Urinary bladder (tissue), 4 donors: ENCODE data around the gene GOT2. TPM values are rescaled to one million over a fixed set of nuclear protein-coding genes. Genes with fewer than 3 reads are reported as not detected.

ENCODE experiments used
- DNase-seq: peaks from one replicate; pipeline ENCODE4 v3.0.0-alpha.2; 2015; ENCODE audit errors: extremely low spot score
- H3K27ac ChIP-seq: one replicate; pipeline ENCODE4 v1.5.1; 2013; ENCODE audit warnings: low read depth, mild to moderate bottlenecking, moderate library complexity
- H3K36me3 ChIP-seq: one replicate; pipeline ENCODE4 v1.6.1; 2013; ENCODE audit warnings: mild to moderate bottlenecking, moderate library complexity; ENCODE audit not compliant: insufficient read depth
- H3K4me1 ChIP-seq: one replicate; pipeline ENCODE4 v1.6.1; 2013; ENCODE audit warnings: mild to moderate bottlenecking, moderate library complexity; ENCODE audit not compliant: insufficient read depth
- H3K4me3 ChIP-seq: one replicate; pipeline ENCODE4 v1.5.1; 2013; ENCODE audit warnings: low read depth, low read length
- WGBS: extraction: QIAGEN DNeasy Blood & Tissue Kit; methylation state at CpG from one replicate; pipeline ENCODE4 v1.1.7; 2013; 5-methylcytosine and 5-hydroxymethylcytosine counted together
- polyA plus RNA-seq: library from polyadenylated mRNA; stranded (reverse); fragments of 200-250 nt; gene quantifications from one replicate; pipeline ENCODE4 v1.2.3, GENCODE V29; 2013
- total RNA-seq: library from RNA; depleted of rRNA; stranded (reverse); fragments of >200 nt; gene quantifications from one replicate; pipeline ENCODE4 v1.2.3, GENCODE V29; 2014
- donor health status: healthy with polysubstance abuse.
- donor health status: healthy.

Gene GOT2
- total and polyA plus RNA-seq, 2 donors, result 26.4 to 60.1 TPM

- Histone ChIP-seq H3K4me3 (peak overlapping the region; percentile 77), H3K27ac (no peak overlapping the region), H3K4me1 (peaks cover 2% of the 10 kb centered on the region), H3K36me3 (no peaks in the 10 kb centered on the region)
- 28% methylated on average over 8 of the region's 8 CpGs for WGBS
- DNase-seq, result no peak
Measured at GRCh38 chr16:58734459-58734787, 307 bp upstream of the GOT2 start.

- Histone ChIP-seq H3K27ac (peak overlapping the region; percentile 44), H3K36me3 (no peaks in the 10 kb centered on the region), H3K4me3 (peak overlapping the region; percentile 77), H3K4me1 (peaks cover 2% of the 10 kb centered on the region)
- 3% methylated on average over 23 of the region's 23 CpGs for WGBS
- no peak for DNase-seq
Measured at GRCh38 chr16:58733248-58733670, 857 bp downstream of the GOT2 start.

- peak overlapping the region; percentile 77 for H3K4me3 ChIP-seq
- H3K4me1 ChIP-seq, result peaks cover 2% of the 10 kb centered on the region
- no peak for DNase-seq
- H3K36me3 ChIP-seq, result no peaks in the 10 kb centered on the region
- 44% methylated on average over 9 of the region's 9 CpGs for WGBS
- no peak overlapping the region for H3K27ac ChIP-seq
Measured at GRCh38 chr16:58732545-58733247, 1.4 kb downstream of the GOT2 start.

GRCh38 chr16:58730724-58731370 lies 3.3 kb downstream of the GOT2 start:
- WGBS, result 95% methylated on average over 11 of the region's 11 CpGs
- DNase-seq, result no peak
- H3K4me3 ChIP-seq, result no peak overlapping the region
- H3K27ac ChIP-seq, result no peak overlapping the region
- peaks cover 2% of the 10 kb centered on the region for H3K4me1 ChIP-seq
- peaks cover 2% of the 10 kb centered on the region for H3K36me3 ChIP-seq

GRCh38 chr16:58727796-58728568 lies 6.1 kb downstream of the GOT2 start:
- no peak overlapping the region for H3K4me3 ChIP-seq
- DNase-seq, result no peak
- WGBS, result 91% methylated on average over 9 of the region's 9 CpGs
- H3K27ac ChIP-seq, result no peak overlapping the region
- H3K4me1 ChIP-seq, result peaks cover 2% of the 10 kb centered on the region
- peaks cover 2% of the 10 kb centered on the region for H3K36me3 ChIP-seq

- DNase-seq, result no peak
- Histone ChIP-seq H3K4me1 (no peaks in the 10 kb centered on the region), H3K4me3 (no peak overlapping the region), H3K27ac (no peak overlapping the region), H3K36me3 (peaks cover 2% of the 10 kb centered on the region)
- 82% methylated on average over 9 of the region's 9 CpGs for WGBS
Measured at GRCh38 chr16:58727028-58727781, 6.9 kb downstream of the GOT2 start.

- peaks cover 5% of the 10 kb centered on the region for H3K36me3 ChIP-seq
Measured at GRCh38 chr16:58723109-58723508, 11.0 kb downstream of the GOT2 start.

GRCh38 chr16:58717994-58718393 lies 16.1 kb downstream of the GOT2 start:
- no peak overlapping the region for H3K4me3 ChIP-seq
- H3K4me1 ChIP-seq, result no peaks in the 10 kb centered on the region
- H3K27ac ChIP-seq, result no peak overlapping the region
- no peak for DNase-seq
- 92% methylated on average over 13 of the region's 13 CpGs for WGBS
- H3K36me3 ChIP-seq, result peaks cover 5% of the 10 kb centered on the region

More at GRCh38 chr16:58723109-58723508, 11.0 kb downstream of the GOT2 start:
- Histone ChIP-seq H3K4me1 (no peaks in the 10 kb centered on the region), H3K4me3 (no peak overlapping the region), H3K27ac (no peak overlapping the region)
- DNase-seq, result no peak
- WGBS, result 43% methylated on average over 3 of the region's 3 CpGs

- 50% methylated on average over 8 of the region's 8 CpGs for WGBS
- peaks cover 5% of the 10 kb centered on the region for H3K36me3 ChIP-seq
- H3K4me3 ChIP-seq, result no peak overlapping the region
- no peak overlapping the region for H3K27ac ChIP-seq
- no peak for DNase-seq
- no peaks in the 10 kb centered on the region for H3K4me1 ChIP-seq
Measured at GRCh38 chr16:58716468-58716867, 17.6 kb downstream of the GOT2 start.

- H3K4me3 ChIP-seq, result no peak overlapping the region
- peaks cover 5% of the 10 kb centered on the region for H3K36me3 ChIP-seq
- no peak for DNase-seq
- H3K4me1 ChIP-seq, result no peaks in the 10 kb centered on the region
- no peak overlapping the region for H3K27ac ChIP-seq
- 78% methylated on average over 1 of the region's 1 CpG for WGBS
Measured at GRCh38 chr16:58713742-58714141, 20.4 kb downstream of the GOT2 start.

GRCh38 chr16:58709333-58709732 lies 24.8 kb downstream of the GOT2 start:
- H3K36me3 ChIP-seq, result peaks cover 6% of the 10 kb centered on the region
- no peak overlapping the region for H3K4me3 ChIP-seq
- DNase-seq, result no peak
- 95% methylated on average over 7 of the region's 7 CpGs for WGBS
- no peak overlapping the region for H3K27ac ChIP-seq
- H3K4me1 ChIP-seq, result no peaks in the 10 kb centered on the region

GRCh38 chr16:58699151-58699550 lies 35.0 kb downstream of the GOT2 start:
- 69% methylated on average over 4 of the region's 4 CpGs for WGBS
- no peak for DNase-seq
- no peaks in the 10 kb centered on the region for H3K36me3 ChIP-seq
- no peaks in the 10 kb centered on the region for H3K4me1 ChIP-seq
- no peak overlapping the region for H3K27ac ChIP-seq
- no peak overlapping the region for H3K4me3 ChIP-seq

GRCh38 chr16:58695368-58695767 lies 38.7 kb downstream of the GOT2 start:
- H3K27ac ChIP-seq, result no peak overlapping the region
- 69% methylated on average over 1 of the region's 1 CpG for WGBS
- H3K36me3 ChIP-seq, result no peaks in the 10 kb centered on the region
- DNase-seq, result no peak
- H3K4me1 ChIP-seq, result no peaks in the 10 kb centered on the region
- H3K4me3 ChIP-seq, result no peak overlapping the region
